GM12892 (cell line): Measurements from ENCODE around the gene MCM6.

ENCODE experiments used
- DNase-seq: peaks from one replicate; pipeline ENCODE4 v3.0.0; 2011; ENCODE audit not compliant: insufficient read length
- FAIRE-seq: peaks from 2 replicates; lab custom pipeline; 2011; peaks lifted over from hg19 to GRCh38; lab: Jason Lieb, UNC
- POLR2A ChIP-seq: IDR thresholded peaks from 2 replicates; pipeline ENCODE4 v1.6.1; 2011; ENCODE audit warnings: low read depth, low read length, control low read depth
- POLR2AphosphoS5 ChIP-seq: IDR thresholded peaks from 2 replicates; pipeline ENCODE4 v1.6.1; 2011; ENCODE audit warnings: low read depth, low read length, control low read depth
- TAF1 ChIP-seq: IDR thresholded peaks from 2 replicates; pipeline ENCODE4 v1.6.1; 2011; ENCODE audit warnings: low read depth, mild to moderate bottlenecking, control low read depth, low read length, borderline replicate concordance

Gene MCM6

GRCh38 chr2:135792401-135793150 lies 83.7 kb downstream of the MCM6 start:
- FAIRE-seq (peak; percentile 36), DNase-seq (no peak)
- TF ChIP-seq POLR2A: no peak
- TF ChIP-seq TAF1: no peak
- TF ChIP-seq POLR2AphosphoS5: no peak

- TF ChIP-seq POLR2A: no peak
- no peak for TF ChIP-seq POLR2AphosphoS5
- DNase-seq (no peak), FAIRE-seq (no peak)
Observed at GRCh38 chr2:135791418-135792190, 84.6 kb downstream of the MCM6 start.

- no peak for DNase-seq
- TF ChIP-seq POLR2AphosphoS5 (no peak), TAF1 (no peak), POLR2A (no peak)
- no peak for FAIRE-seq
Observed at GRCh38 chr2:135790423-135790822, 85.8 kb downstream of the MCM6 start.
